IPS DF 19.7 (cell line): Measurements from ENCODE around the gene RGS3.
"Not testable (repeated sequence)": the region's sequence is repeated elsewhere in the genome, so short reads cannot be mapped to it uniquely, and the experiment has no call there.

Experiments used
- DNase-seq: peaks from one replicate; pipeline ENCODE4 v3.0.0-alpha.2; 2013; ENCODE audit warnings: low read depth, low spot score

RGS3 gene

DNA sequence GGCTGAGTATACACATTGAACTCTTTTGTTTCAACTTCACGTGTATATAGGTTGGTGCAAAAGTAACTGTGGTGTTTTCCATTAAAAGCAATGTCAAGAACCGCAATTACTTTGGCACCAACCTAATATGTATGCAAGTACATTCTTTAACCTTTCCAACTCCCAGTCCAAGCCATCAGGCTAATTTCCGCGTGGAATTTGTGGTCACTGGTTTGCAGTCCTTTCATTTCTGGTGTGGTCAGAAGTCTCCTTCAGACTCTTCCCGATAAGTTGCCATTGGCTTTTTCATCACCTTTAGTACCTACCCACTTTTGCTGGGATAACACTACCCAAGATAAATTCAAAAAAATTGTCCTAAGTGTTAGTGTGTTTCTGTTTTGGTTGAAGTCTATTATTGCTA lies 84.0 kb downstream of the RGS3 start:
- DNase-seq = no peak

- DNase-seq = no peak
Measured at GRCh38 chr9:113548221-113549041, 84.9 kb downstream of the RGS3 start.

GRCh38 chr9:113549892-113550291 lies 86.4 kb downstream of the RGS3 start:
- not testable (repeated sequence) for DNase-seq

DNA sequence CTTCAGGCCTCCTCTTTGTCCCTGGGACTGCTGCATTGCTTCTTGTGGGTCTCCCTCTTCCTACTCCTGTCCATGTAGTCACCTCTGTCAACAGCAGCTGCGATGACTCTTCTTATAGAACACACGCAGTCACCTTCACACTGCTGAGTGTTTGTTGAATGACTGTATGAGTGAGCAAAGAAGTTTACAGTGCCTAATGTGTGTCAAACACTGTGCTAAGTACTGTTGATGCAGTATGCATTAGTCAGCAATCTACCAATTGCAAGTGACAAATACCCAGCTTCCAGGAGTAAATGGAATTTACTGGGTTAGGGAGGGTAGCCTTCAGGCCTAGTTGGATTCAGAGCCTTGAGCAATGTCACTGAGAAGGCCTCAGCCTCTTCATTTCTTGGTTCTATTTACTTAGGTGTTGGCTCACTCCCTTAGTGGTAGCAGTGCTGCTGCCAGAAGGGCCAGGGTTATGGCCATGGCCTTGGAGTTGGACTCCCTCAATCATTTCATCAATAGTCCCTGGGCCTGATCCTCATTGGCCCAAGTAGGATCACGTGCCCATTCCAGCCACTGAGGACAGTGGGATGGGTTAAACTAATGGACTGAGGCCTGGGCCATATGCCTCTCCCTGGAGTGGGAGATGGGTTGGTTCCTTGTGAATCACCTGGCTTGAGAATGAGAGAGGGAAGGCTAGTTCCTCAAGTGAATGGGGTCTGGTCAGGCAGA lies 93.5 kb downstream of the RGS3 start:
- no peak for DNase-seq

DNA sequence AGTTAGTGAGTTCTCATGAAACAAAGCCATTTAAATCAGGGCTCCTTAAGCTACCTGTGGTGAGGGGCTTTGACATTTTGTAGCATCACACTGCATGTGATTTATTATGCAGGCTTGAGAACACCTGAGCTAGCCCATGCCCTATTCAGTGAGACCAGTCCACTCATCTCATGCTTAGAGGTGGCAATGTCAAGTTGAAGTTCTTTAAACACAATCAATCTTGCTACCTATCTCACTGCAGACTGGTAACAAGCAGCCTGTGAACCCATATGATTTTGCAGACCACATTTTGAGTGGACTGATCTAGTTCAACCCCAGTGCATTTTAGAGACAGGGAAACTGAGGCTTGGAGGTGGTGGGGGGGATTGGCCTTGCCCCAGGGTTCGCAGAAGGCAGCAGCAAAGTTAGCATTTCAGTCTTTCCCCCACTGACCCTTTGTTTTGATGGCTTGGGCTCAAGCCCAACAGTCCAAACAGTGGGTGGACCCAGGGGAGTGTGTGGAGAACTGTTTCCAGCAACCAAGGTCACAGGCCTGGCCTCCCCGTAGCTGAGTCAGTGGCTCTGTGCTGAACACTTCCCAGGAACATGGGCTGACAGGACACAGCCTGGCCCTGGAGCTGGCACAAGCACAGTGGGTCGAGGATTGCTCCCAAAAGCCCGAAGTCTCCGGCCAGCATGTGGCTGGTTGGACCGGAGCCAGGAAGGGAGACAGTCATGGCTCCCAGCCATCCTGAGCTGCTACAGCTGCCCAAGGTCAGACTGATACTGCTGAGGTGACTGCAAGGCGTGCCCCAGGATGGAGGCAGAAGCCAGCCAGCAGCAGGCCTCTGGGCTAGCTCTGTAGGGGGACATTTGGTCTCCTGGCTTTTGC lies 95.3 kb downstream of the RGS3 start:
- no peak for DNase-seq

GRCh38 chr9:113559834-113560800 lies 96.6 kb downstream of the RGS3 start:
- DNase-seq = no peak

DNA sequence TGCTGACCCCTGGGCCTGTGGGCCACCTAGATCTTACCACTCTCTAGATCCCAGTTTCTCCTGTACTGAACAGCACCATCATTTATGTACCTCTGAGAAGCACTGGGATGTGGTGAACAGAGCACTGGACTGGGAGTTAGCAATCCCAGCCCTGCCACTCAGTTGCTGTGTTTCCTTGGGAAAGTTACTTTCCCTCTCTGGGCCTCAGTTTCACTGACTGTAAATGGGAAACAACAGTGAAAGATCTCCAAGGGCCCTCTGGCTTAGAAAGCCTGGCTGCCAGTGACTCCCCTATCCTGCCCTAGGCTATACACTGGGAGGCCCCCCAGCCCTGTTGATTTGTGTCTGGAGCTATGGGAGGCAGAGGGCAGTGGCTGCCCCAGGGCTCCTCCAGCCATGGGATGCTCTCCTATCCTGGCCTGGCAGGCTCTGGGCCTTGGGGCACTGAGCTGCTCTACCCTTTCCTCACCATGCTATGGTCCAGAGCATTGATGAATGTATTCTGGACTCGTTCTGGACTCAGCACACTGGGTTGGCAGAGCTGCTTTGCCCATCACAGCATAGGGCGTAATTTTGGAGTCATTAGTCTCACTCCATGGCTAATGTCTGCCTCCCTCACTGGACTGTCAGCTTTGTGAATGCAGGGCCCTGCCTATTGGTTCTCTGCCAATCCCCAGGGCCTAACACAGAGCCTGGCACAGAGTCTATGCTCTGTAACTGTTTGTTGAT lies 99.3 kb downstream of the RGS3 start:
- no peak for DNase-seq

DNA sequence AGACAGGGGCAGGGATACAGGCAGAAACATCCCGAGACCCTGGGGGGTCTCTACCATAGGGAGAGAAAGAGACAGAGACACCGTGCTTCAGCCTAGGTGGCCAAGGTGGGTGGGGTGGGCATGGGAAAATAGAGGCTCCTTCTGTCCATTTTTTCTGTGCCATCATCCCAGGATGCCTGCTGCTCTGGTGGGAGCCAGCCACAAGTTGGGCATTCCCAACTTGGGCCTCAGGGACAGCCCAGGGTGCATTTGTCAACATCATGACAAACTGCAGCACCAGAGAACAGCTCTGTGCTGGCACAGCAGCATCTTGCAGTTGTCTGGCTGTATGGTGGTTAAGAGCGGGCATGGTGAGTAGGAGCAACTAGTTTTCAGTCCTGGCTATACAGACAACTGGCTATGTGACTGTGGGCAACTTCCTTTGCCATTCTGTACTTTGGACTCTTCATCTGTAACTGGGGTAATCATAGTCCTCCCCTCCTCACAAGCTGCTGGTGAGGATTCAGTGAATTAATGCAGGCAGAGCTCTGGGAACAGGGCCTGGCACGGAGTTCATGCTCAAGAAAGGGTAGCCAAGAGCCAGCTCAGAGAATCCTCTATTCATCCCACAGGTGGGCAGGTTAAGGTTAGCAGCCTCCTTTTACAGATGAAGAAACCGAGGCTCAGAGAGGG lies 100.4 kb downstream of the RGS3 start:
- DNase-seq = no peak

GRCh38 chr9:113564498-113565237 lies 101.1 kb downstream of the RGS3 start:
- no peak for DNase-seq

DNA sequence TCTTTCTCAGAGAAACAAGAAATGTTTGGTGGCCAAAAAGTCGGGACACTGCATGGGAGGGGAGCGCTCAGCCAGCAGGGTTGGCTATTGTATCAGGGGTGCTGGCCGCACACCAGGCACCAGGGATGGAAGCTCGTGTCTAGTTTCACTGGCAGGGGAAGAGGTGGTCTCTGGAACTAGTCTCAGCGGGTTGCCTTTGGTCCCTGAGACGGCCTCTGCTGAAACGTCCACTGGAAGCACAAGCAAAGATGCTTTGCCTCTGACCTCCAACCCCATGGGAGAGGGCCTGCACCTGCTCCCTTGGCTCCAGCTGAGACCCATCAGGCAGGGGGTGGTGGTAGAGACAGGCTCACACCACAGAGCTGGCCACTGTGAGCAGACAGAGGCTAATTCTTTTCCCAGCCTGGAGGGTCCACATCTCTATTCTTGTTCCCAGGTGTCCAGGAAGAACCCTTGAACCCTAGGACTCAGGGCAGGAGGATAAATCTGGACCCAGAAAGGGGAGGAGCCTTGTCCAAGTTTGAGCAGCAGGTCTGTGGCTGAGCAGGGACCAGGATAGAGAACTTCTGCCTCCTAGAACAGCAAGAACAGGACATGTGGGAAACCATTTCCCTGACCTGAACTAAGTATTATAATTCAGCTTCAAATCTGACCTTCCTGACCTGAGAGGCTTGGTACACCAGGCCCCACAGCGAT lies 102.6 kb downstream of the RGS3 start:
- DNase-seq = no peak

- no peak for DNase-seq
Measured at GRCh38 chr9:113566712-113567071, 103.2 kb downstream of the RGS3 start.

DNA sequence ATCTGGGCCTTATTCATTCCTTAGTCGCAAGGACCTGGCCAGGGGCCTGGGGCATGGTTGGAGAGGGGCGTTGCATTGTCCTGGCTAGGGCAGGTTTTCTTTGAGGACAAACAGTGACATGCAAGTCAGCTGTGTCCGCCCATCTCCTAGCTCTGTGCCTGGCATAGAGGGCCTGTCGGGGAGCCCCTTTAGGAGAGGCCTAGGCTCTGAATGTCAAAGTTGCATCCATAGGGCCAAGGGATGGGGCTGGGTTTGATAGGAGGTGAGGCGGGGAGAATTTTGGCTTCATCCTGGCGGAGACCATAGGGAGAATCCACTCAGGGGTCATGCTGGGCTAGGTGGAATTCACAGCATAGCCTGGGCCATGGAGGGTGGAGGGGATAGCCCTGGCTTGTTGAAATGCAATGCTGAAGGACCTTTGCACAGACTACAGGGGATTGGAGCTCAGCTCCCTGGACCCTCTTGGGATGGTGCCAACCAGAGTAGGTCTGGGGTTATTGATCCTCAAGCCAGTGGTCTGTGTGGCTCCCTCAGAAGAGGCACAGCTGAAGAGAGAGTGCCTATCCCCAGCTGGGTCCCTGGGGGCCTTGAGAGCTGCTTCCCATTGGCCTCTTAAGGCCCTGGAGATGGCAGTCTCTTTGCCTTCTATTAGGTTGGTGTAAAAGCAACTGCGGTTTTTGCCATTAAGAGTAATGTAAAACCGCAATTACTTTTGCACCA lies 104.0 kb downstream of the RGS3 start:
- no peak for DNase-seq

DNA sequence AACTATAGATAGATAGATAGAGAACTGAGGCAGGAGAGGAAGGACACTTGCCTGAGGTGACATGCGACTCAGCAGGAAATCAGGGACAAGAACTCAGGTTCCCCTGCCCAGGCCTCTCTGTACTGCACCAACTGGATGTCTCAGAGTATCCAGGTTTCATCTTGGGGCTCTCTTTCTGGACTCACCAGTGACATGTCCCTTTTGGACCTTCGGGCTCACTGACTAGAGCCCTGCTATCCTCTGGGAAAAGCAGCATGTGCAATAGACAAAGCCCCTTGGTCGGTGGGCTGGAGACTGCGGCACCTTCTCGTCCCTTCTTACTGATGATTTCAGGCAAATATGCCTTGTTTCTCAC lies 104.5 kb downstream of the RGS3 start:
- no peak for DNase-seq

DNA sequence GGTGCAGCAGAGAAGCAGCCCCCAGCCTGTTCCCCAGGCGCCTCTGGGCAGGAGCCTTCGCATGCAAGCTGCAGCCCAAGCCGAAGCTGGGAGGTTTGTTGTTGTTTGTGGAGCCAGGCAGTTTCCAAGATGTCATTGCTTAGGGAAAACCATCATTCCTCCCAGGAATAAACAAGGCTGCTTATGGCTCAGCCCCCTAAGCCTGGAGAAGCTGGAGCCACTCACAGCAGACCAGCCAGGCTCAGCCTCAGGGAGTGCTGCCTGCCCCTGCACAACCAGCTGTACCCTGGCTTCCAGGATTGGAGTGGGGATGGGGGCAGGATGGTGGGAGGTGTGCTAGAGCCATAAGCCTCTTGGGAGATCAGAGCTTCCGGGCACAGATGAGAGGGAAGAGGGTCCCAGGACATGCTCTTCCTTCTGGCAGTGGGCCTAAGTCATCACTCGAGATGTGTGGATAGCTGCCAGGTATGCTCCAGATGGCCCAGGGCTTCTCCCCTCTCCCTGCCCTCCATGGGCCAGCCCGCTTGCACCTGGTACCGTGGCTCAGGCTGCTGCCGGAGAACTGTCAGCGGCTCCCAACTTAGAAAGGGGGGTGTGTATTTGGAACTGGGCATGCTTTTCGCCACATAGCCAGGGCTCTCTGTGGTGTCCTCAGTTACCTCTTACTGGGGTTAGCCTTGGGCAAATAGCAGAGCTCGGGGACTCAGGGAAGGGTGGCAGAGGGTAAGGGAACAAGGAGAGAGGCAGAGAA lies 105.2 kb downstream of the RGS3 start:
- DNase-seq = no peak

- no peak for DNase-seq
Measured at GRCh38 chr9:113569472-113570060, 106.0 kb downstream of the RGS3 start.

DNA sequence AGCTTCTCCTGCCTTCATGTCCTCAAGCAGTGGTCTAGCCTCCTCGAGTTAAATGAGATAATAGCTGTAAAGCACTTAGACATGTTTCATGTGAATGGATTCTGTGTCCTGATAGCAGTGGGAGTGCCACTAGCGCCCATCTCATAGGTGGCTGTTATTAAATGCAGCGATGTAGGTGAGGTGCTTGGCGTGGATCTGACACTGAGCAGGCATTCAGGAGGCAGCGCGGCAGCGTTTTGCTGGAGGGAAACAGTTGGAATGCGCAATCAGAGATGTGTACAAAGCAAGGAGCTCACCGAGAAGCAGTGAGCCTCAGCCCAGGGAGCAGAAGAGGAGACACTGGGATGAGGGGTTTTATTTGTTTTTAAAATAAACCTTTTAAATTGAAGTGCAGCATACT lies 106.6 kb downstream of the RGS3 start:
- no peak for DNase-seq
